ENCODE data around the gene FAM110C.
"Not testable (repeated sequence)": the region's sequence is repeated elsewhere in the genome, so short reads cannot be mapped to it uniquely, and the experiment has no call there.

DNA sequence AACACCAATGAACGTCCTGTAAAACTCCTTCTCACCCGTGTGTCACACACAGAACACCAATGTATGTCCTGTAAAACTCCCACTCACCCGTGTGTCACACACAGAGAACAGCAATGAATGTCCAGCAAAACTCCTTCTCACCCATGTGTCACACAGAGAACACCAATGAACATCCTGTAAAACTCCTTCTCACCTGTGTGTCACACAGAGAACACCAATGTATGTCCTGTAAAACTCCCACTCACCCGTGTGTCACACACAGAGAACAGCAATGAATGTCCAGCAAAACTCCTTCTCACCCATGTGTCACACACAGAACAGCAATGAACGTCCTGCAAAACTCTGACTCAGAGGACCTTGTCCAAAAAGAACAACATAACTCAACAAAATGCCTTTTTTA is 22.3 kb upstream of the FAM110C start:
- TF ChIP-seq, protein P1, sequence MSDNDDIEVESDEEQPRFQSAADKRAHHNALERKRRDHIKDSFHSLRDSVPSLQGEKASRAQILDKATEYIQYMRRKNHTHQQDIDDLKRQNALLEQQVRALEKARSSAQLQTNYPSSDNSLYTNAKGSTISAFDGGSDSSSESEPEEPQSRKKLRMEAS (IDR thresholded peaks at IDR 0.05), result not testable (repeated sequence)
- not testable (repeated sequence) for TF ChIP-seq EGR1 (IDR thresholded peaks at IDR 0.05; ENCODE audit: low read depth in 2 of 2); SP1 (IDR thresholded peaks at IDR 0.05); RXRA (IDR thresholded peaks at IDR 0.05); FOXA1 (IDR thresholded peaks at IDR 0.05)
- TF ChIP-seq, protein P2, sequence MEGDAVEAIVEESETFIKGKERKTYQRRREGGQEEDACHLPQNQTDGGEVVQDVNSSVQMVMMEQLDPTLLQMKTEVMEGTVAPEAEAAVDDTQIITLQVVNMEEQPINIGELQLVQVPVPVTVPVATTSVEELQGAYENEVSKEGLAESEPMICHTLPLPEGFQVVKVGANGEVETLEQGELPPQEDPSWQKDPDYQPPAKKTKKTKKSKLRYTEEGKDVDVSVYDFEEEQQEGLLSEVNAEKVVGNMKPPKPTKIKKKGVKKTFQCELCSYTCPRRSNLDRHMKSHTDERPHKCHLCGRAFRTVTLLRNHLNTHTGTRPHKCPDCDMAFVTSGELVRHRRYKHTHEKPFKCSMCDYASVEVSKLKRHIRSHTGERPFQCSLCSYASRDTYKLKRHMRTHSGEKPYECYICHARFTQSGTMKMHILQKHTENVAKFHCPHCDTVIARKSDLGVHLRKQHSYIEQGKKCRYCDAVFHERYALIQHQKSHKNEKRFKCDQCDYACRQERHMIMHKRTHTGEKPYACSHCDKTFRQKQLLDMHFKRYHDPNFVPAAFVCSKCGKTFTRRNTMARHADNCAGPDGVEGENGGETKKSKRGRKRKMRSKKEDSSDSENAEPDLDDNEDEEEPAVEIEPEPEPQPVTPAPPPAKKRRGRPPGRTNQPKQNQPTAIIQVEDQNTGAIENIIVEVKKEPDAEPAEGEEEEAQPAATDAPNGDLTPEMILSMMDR (IDR thresholded peaks at IDR 0.05; ENCODE audit: low read depth, low read length, missing input control), result not testable (repeated sequence)
